DMS53 (cell line): ENCODE data around the gene DYNC1H1.

ENCODE experiments used
- DNase-seq: peaks from one replicate; lab custom pipeline; 2025; lab: John Stamatoyannopoulos, UW

The DYNC1H1 gene

GRCh38 chr14:102037686-102038085 is 73.3 kb downstream of the DYNC1H1 start:
- DNase-seq, result no peak

- no peak for DNase-seq
Observed at GRCh38 chr14:102039157-102039556, 74.8 kb downstream of the DYNC1H1 start.

DNA sequence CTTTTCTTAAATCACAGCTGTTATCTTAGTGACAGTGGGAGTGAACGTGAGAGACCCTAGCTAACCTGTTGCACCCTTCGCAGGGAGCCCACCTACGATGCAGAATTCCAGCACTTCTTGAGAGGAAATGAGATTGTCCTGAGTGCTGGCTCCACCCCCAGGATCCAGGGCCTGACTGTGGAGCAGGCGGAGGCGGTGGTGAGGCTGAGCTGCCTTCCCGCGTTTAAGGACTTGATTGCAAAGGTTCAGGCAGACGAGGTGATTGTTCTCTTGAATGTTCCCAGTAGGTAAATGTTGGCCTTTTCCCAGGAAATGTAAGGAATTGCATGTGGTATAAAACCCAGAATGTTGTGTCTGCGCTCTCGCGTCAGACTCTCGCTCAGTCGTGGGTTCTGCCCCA is 75.8 kb downstream of the DYNC1H1 start:
- DNase-seq, result no peak

GRCh38 chr14:102042699-102043098 is 78.3 kb downstream of the DYNC1H1 start:
- DNase-seq, result no peak

DNA sequence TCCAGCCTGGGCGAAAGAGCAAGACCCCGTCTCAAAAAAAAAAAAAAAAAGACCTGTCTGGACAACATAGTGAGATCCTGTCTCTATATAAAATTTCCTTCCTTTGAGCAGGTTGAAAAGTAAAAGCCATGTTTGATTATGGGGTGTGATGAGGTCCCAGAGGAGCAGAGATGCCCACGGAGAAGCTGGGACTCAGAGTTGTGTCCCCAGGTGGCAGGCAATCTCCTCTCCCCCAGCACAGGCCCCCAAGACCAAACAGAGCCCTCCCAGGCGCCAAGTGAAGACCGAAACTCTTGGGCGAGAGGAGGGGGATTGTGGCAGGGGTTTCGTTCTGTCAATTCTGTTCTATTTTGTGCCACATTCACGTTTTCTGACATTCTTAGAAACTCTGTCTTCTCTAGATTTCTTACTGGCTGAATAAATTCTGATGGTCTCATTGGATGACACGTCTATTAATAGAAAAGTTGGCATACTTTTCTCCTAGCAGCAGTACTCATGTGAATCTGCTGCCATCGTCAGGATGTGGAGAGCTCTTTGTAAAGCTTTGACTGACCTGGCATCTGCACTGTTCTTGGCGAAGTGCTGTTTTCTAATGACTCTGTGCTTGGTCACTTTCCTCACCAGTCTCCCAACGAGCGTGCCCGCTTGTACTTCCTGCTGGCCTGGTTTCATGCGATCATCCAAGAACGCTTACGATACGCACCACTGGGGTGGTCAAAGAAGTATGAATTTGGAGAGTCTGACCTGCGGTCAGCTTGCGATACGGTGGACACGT is 79.1 kb downstream of the DYNC1H1 start:
- DNase-seq, result no peak

DNA sequence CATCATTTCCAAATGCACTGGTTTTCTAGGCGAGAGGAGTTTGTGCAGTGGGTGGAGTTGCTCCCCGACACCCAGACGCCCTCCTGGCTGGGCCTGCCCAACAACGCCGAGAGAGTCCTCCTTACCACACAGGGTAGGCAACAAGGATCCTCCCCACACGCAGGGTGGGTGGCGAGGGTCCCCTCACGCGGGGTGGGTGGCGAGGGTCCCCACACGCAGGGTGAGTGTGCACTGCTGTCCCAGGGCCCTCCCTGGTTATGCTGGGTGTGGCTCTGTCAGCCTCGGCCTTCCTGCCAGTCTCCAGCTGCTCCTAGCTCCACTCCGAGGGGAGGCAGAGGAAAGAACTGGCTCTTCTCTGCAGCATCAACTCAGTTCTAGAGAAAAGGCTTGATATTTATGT is 80.2 kb downstream of the DYNC1H1 start:
- DNase-seq, result no peak

GRCh38 chr14:102046337-102047278 is 82.2 kb downstream of the DYNC1H1 start:
- peak; percentile 68 for DNase-seq

DNA sequence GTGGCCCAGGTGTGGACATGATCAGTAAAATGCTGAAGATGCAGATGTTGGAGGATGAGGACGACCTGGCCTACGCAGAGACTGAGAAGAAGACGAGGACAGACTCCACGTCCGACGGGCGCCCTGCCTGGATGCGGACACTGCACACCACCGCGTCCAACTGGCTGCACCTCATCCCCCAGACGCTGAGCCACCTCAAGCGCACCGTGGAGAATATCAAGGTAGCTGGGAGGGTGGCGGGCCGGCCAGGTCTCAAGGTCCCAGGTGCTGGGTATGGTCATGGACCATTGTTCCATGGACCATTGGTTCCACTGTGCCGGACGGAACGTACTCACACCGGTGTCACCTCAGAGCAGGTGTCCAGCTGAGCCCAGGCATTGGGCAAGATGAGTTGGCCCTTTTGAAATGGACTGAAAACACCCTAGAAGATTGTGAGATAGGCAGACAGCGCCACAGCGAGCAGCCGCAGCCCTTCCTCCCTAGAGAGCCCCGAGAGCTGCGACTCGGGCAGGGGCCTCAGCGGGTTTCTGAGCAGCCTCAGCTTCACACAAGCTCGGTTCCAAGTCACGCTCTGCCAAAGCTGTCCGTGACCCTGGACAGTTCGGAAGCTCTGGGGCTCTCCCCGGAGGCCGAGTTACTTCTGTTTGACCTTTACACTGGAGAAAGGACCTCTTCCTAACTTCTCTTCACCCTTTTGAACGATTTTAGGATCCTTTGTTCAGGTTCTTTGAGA is 83.6 kb downstream of the DYNC1H1 start:
- DNase-seq, result no peak

GRCh38 chr14:102049258-102050025 is 85.1 kb downstream of the DYNC1H1 start:
- DNase-seq, result no peak

GRCh38 chr14:102050026-102050405 is 85.6 kb downstream of the DYNC1H1 start:
- no peak for DNase-seq

GRCh38 chr14:102050625-102051024 is 86.3 kb downstream of the DYNC1H1 start:
- DNase-seq, result no peak

- no peak for DNase-seq
Observed at GRCh38 chr14:102052522-102052921, 88.1 kb downstream of the DYNC1H1 start.

DNA sequence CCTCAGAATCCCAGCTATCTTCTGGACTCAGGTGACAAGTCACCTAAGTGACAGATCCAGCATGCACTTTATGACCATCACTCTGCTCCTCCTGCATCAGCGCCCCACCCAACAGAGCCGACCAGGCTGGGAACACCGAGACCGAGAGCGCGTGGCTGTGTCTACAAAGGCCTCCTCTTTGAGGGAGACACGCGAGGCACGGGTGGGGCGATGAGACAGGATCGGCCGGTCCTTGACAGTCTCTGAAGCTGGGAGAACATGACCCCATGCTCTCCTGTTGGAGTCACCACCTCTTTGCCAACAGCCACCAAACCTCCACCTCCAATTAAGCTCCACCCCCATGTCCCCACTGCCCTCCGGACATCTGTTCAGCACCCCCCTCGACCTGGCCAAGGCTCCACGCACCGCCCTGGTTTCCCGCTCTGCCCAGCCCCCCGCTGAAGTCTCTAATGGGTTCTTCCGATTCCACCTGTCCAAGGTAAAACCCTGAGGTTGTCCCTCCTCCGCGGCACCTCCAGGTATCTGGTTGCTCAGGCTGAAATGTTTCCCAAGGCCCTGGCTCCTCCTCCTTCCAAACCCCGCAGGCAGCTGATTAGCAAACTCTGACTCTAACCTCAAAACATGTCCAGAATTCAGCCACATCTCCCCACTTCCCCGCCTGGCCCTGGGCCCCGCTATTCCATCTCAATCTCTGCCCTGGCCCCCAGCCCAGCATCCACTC is 91.0 kb downstream of the DYNC1H1 start:
- DNase-seq, result no peak

- no peak for DNase-seq
Observed at GRCh38 chr14:102056694-102057442, 92.5 kb downstream of the DYNC1H1 start.

DNA sequence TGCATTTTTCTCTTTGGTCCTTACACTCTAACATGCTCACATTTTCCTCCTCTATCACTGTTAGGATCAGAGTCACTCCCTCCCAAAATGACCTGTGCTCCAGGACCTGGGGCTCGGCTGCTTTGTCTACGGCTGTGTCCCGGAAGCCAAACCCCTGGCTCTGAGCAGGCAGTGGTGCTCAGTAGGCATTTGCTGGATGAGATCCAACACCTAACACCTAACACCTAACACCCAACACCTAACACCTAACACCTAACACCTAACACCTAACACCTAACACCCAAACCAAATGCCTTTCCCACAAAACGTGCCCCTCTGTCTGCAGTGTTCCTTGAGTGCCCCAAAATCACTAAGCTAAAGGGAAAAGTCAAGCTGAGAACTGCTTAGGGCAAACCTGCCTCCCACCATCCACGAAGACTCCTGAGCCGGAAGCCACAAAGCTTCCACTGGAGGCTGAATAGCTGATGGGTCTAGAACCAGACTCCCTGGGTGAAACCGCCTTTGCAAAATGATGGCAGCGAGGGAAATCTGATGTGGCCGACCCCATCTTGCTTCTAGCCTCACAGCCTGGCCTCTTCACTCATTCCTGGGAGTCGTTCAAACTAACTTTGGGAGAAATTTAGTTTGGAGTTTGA is 93.2 kb downstream of the DYNC1H1 start:
- no peak for DNase-seq

- DNase-seq, result no peak
Observed at GRCh38 chr14:102058146-102058545, 93.8 kb downstream of the DYNC1H1 start.

GRCh38 chr14:102058961-102059360 is 94.6 kb downstream of the DYNC1H1 start:
- DNase-seq, result no peak

GRCh38 chr14:102063109-102063807 is 98.9 kb downstream of the DYNC1H1 start:
- peak; percentile 85 for DNase-seq

GRCh38 chr14:102063808-102064429 is 99.5 kb downstream of the DYNC1H1 start:
- no peak for DNase-seq
